Cardiac muscle cell (in vitro differentiated cells and primary cell): ENCODE measurements around the gene P2RY11. TPM values are rescaled to one million over a fixed set of nuclear protein-coding genes. Genes with fewer than 3 reads are reported as not detected.

ENCODE experiments used
- DNase-seq, 2 donors: peaks; one replicate each; pipeline versions ENCODE4 v3.0.0 to v3.0.0-alpha.2; 2010 to 2017; ENCODE audit warnings: low read depth in 1 of 2, low spot score in 1 of 2
- H3K27ac ChIP-seq: fragments of 200-600 bp; sonication (generic); 2 replicates; pipeline ENCODE4 v1.5.1; 2016
- H3K27me3 ChIP-seq: fragments of 200-600 bp; sonication (generic); 2 replicates; pipeline ENCODE4 v1.6.0; 2016; ENCODE audit warnings: control low read depth
- H3K36me3 ChIP-seq: fragments of 200-600 bp; sonication (generic); 2 replicates; pipeline ENCODE4 v1.5.1; 2016; ENCODE audit warnings: control low read depth
- H3K4me1 ChIP-seq: fragments of 200-600 bp; sonication (generic); 2 replicates; pipeline ENCODE4 v1.8.1; 2017; ENCODE audit warnings: low read depth, mild to moderate bottlenecking, mixed run types
- H3K4me3 ChIP-seq: fragments of 200-600 bp; sonication (generic); 2 replicates; pipeline ENCODE4 v1.5.1; 2016; ENCODE audit warnings: mild to moderate bottlenecking
- H3K9me3 ChIP-seq: fragments of 200-600 bp; sonication (generic); 2 replicates; pipeline ENCODE4 v1.5.1; 2017; ENCODE audit warnings: low read depth, mild to moderate bottlenecking, control low read depth
- polyA plus RNA-seq: library from polyadenylated mRNA; unstranded; fragments of >200 nt; fragmentation: Nextera tagmentation; extraction: Ambion mirVana; gene quantifications from 2 replicates; pipeline ENCODE4 v1.2.1, GENCODE V29; 2016
- total RNA-seq: library from RNA; depleted of rRNA; stranded (reverse); fragments of >200 nt; gene quantifications from 2 replicates; pipeline ENCODE4 v1.2.3, GENCODE V29; 2016
- TF ChIP-seq, protein P1 (sequence below): IDR thresholded peaks from 2 replicates; pipeline ENCODE4 v1.5.1; 2012; ENCODE audit warnings: low read depth, mild to moderate bottlenecking, low read length

Gene P2RY11
- total and polyA plus RNA-seq, 2 experiments from 2014 or later, result 13.7 to 14.1 TPM

DNA sequence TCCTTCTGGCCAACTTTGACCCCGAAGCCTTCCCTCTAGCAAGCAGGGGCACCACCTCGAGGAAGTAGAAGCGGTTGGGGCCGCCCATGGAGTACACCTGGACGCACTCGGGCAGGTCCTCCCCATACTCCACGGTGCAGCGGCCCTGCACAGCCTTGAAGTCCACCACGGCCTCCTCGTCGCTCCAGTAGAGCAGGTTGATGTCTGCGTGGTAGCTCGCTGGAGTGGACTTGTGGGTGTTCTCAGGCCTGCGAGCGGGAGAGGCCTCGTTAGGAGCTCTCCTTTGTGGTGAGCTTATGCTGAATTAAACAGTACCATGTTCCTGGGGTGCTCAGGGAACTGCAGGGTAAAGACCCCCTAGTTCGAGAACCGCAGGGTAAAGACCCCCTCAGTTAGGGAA is 30.5 kb downstream of the P2RY11 start:
- no peaks in the 10 kb centered on the region for H3K4me1 ChIP-seq
- no peak for DNase-seq
- no peak overlapping the region for H3K27ac ChIP-seq
- no peak overlapping the region for H3K4me3 ChIP-seq
- H3K9me3 ChIP-seq, result no peaks in the 10 kb centered on the region
- no peaks in the 10 kb centered on the region for H3K27me3 ChIP-seq
- H3K36me3 ChIP-seq, result peaks cover 68% of the 10 kb centered on the region
- TF ChIP-seq, protein P1, sequence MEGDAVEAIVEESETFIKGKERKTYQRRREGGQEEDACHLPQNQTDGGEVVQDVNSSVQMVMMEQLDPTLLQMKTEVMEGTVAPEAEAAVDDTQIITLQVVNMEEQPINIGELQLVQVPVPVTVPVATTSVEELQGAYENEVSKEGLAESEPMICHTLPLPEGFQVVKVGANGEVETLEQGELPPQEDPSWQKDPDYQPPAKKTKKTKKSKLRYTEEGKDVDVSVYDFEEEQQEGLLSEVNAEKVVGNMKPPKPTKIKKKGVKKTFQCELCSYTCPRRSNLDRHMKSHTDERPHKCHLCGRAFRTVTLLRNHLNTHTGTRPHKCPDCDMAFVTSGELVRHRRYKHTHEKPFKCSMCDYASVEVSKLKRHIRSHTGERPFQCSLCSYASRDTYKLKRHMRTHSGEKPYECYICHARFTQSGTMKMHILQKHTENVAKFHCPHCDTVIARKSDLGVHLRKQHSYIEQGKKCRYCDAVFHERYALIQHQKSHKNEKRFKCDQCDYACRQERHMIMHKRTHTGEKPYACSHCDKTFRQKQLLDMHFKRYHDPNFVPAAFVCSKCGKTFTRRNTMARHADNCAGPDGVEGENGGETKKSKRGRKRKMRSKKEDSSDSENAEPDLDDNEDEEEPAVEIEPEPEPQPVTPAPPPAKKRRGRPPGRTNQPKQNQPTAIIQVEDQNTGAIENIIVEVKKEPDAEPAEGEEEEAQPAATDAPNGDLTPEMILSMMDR, result no peak

DNA sequence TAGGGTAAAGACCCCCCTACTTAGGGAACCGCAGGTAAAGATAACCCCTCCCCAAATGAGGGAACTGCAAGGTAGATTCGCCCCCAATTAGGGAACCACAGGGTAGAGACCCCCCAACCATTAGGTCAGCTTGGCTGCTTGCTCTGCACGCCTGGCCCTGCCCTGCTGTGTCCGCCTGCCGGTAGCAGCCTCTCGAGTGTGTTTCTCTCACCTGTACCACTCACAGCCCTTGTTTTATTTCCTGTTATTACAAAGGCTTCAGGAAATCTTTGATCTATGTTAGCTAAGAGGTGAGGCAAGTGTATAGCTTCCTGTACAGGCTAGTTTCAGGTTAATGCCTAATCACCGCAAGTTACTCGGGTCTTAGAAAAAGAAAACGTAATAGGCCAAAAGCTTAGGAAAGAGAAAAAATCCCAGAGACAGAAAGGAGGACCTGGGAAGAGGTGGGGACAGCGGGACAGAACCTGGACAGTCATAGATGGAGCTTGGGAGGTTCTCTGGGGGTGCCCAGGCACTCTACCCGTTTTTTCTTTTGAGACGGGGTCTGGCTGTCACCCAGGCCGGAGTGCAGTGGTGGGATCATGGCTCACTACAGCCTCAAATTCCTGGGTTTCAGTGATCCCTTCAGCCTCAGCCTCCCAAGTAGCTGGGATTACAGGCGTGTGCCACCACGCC is 31.3 kb downstream of the P2RY11 start:
- Histone ChIP-seq H3K4me1 (no peaks in the 10 kb centered on the region), H3K4me3 (no peak overlapping the region), H3K27ac (no peak overlapping the region), H3K9me3 (no peaks in the 10 kb centered on the region), H3K27me3 (no peaks in the 10 kb centered on the region), H3K36me3 (peaks cover 64% of the 10 kb centered on the region)
- no peak for DNase-seq
- TF ChIP-seq, protein P1, result no peak

DNA sequence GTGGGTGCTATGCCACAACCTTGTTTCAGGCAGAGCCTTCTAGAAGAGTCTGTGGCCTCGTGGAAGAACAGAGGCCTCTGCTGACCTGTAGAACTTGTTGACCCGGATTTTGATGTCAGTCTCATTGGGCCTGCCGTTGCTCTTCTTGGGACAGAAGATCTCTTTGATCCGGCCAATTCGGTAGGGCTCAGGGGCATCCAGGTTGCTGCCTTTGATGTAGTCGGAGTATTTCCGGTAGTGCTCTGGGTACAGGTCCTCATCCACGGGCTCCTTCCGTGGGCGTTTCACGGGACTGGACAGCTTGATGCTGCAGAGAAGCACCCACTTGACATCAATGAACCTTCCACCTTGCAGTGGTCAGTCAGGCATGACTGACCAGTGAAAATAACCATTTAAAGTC is 32.2 kb downstream of the P2RY11 start:
- no peak for DNase-seq
- H3K27me3 ChIP-seq, result no peaks in the 10 kb centered on the region
- no peak overlapping the region for H3K27ac ChIP-seq
- H3K36me3 ChIP-seq, result peaks cover 60% of the 10 kb centered on the region
- TF ChIP-seq, protein P1, result no peak
- no peak overlapping the region for H3K4me3 ChIP-seq
- no peaks in the 10 kb centered on the region for H3K4me1 ChIP-seq
- no peaks in the 10 kb centered on the region for H3K9me3 ChIP-seq

DNA sequence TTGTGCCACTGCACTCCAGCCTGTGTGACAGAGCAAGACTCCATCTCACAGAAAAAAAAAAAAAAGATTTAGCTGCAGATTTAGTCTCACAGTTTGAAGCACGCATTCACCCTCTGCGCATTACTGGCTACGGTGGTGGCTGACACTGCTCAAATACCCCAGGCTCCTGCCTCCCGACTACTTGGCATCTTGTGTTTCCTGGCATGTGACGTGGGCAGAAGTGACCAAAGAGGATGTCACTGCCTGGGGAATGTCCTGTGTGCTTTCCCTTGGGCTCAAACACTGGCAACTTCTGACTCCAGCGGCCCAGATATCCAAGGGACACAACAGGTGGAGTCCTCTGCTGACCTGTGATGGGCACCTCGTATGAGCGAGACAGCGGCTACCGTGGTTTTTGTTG is 32.9 kb downstream of the P2RY11 start:
- no peaks in the 10 kb centered on the region for H3K9me3 ChIP-seq
- TF ChIP-seq, protein P1, result no peak
- H3K4me3 ChIP-seq, result no peak overlapping the region
- DNase-seq, result no peak
- no peaks in the 10 kb centered on the region for H3K4me1 ChIP-seq
- H3K27ac ChIP-seq, result no peak overlapping the region
- H3K36me3 ChIP-seq, result peaks cover 59% of the 10 kb centered on the region
- no peaks in the 10 kb centered on the region for H3K27me3 ChIP-seq

DNA sequence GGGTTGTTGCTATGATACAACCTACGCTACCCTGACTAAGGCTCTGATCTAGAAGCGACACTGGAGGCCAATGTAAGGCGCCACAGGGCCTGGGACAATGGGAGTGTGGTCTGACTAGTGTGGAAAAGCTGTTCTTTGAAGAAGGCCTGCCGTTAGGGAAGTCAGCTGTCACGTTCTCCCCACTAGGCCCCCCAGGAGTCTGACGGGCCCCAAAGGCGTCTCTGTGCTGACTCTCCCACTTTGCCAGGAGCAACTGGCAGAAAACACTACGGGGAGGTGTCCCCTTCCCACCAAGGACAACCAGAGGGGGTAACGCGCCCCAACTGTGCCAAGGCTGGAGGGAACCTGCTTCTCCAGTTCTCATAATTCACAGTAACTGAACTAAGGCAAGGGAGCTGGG is 33.5 kb downstream of the P2RY11 start:
- no peak for DNase-seq
- TF ChIP-seq, protein P1, result no peak
- H3K27ac ChIP-seq, result no peak overlapping the region
- H3K4me3 ChIP-seq, result no peak overlapping the region
- no peaks in the 10 kb centered on the region for H3K4me1 ChIP-seq
- no peaks in the 10 kb centered on the region for H3K27me3 ChIP-seq
- no peaks in the 10 kb centered on the region for H3K9me3 ChIP-seq
- H3K36me3 ChIP-seq, result peaks cover 57% of the 10 kb centered on the region
